Body of pancreas (tissue), 4 donors: ENCODE data around the gene POLR1B.

Experiments
- POLR2A ChIP-seq, 3 donors: fragments of 450-650 bp; IDR thresholded peaks; one replicate each; pipeline ENCODE4 v1.6.1; 2016; ENCODE audit warnings: antibody characterized with exemption in 3 of 3, mild to moderate bottlenecking in 2 of 3
- TF ChIP-seq, protein P1 (sequence below), 7 experiments: fragments of 450-650 bp in 4 of 7; fragments of 200-600 bp in 3 of 7; sonication (generic) in 3 of 7; IDR thresholded peaks; one replicate each; pipeline ENCODE4 v1.5.1; 2016 to 2019; ENCODE audit warnings: antibody characterized with exemption in 7 of 7

DNA sequence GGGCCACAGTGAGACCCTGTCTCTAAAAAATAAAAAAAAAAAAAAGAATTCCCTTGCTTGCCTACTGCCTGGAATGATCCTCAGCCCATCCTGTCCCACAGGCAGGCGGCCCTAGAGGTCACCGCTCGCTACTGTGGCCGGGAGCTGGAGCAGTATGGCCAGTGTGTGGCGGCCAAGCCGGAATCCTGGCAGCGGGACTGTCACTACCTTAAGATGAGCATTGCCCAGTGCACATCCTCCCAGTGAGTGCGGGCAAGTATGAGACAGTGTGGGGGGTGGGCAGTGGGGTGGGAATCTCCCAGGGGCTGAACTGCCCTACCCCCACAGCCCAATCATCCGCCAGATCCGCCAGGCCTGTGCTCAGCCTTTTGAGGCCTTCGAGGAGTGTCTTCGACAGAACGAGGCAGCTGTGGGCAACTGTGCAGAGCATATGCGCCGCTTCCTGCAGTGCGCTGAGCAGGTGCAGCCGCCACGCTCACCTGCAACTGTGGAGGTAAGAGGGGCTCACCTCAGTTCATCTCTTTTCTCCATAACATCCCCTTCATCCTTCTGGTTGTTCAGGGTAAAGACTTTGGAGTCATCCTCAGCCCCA lies 43.7 kb downstream of the POLR1B start:
- no peak for TF ChIP-seq POLR2A (IDR thresholded peaks at IDR 0.05)
- TF ChIP-seq, protein P1, sequence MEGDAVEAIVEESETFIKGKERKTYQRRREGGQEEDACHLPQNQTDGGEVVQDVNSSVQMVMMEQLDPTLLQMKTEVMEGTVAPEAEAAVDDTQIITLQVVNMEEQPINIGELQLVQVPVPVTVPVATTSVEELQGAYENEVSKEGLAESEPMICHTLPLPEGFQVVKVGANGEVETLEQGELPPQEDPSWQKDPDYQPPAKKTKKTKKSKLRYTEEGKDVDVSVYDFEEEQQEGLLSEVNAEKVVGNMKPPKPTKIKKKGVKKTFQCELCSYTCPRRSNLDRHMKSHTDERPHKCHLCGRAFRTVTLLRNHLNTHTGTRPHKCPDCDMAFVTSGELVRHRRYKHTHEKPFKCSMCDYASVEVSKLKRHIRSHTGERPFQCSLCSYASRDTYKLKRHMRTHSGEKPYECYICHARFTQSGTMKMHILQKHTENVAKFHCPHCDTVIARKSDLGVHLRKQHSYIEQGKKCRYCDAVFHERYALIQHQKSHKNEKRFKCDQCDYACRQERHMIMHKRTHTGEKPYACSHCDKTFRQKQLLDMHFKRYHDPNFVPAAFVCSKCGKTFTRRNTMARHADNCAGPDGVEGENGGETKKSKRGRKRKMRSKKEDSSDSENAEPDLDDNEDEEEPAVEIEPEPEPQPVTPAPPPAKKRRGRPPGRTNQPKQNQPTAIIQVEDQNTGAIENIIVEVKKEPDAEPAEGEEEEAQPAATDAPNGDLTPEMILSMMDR (IDR thresholded peaks at IDR 0.05): no peak
